Small intestine (tissue), 7 donors: ENCODE results near the gene PMEL. TPM values are rescaled to one million over a fixed set of nuclear protein-coding genes. Genes with fewer than 3 reads are reported as not detected.

ENCODE experiments used
- DNase-seq, 2 donors: peaks; one replicate each; pipeline versions ENCODE4 v3.0.0 to v3.0.0-alpha.2; 2013
- FAIRE-seq: peaks from 2 replicates; lab custom pipeline; 2012; peaks lifted over from hg19 to GRCh38; lab: Jason Lieb, UNC
- H3K27ac ChIP-seq, 3 donors: one replicate each; pipeline ENCODE4 v1.5.1; 2013; ENCODE audit warnings: low read length in 2 of 3, mild to moderate bottlenecking in 2 of 3, control low read depth in 1 of 3, inconsistent platforms in 1 of 3, low read depth in 1 of 3, moderate library complexity in 1 of 3
- H3K27me3 ChIP-seq, 3 donors: one replicate each; pipeline ENCODE4 v1.6.1; 2013; ENCODE audit warnings: low read length in 3 of 3, inconsistent platforms in 1 of 3; ENCODE audit not compliant: control insufficient read depth in 3 of 3, insufficient read depth in 3 of 3
- H3K36me3 ChIP-seq, 3 donors: one replicate each; pipeline ENCODE4 v1.6.1; 2013; ENCODE audit warnings: low read length in 3 of 3, inconsistent platforms in 1 of 3, low read depth in 1 of 3, mild to moderate bottlenecking in 1 of 3, moderate library complexity in 1 of 3; ENCODE audit not compliant: control insufficient read depth in 3 of 3, insufficient read depth in 2 of 3
- H3K4me1 ChIP-seq, 3 donors: one replicate each; pipeline ENCODE4 v1.6.1; 2013; ENCODE audit warnings: low read length in 2 of 3, inconsistent platforms in 1 of 3, low read depth in 1 of 3, mild to moderate bottlenecking in 1 of 3, moderate library complexity in 1 of 3; ENCODE audit not compliant: control insufficient read depth in 3 of 3, insufficient read depth in 2 of 3
- H3K4me3 ChIP-seq, 3 donors: one replicate each; pipeline ENCODE4 v1.5.1; 2013; ENCODE audit warnings: low read length in 3 of 3, control low read depth in 1 of 3, inconsistent platforms in 1 of 3, low read depth in 1 of 3, mild to moderate bottlenecking in 1 of 3, moderate library complexity in 1 of 3
- H3K9me3 ChIP-seq, 2 donors: one replicate each; pipeline ENCODE4 v1.6.1; 2013; ENCODE audit warnings: low read depth in 1 of 2, low read length in 1 of 2; ENCODE audit not compliant: control insufficient read depth in 2 of 2, insufficient read depth in 1 of 2
- WGBS, 3 donors: extraction: QIAGEN DNeasy Blood & Tissue Kit; methylation state at CpG; one replicate each; pipeline ENCODE4 v1.1.7; 2013; 5-methylcytosine and 5-hydroxymethylcytosine counted together
- polyA plus RNA-seq, 4 donors: library from polyadenylated mRNA; stranded (reverse) in 3 of 4; unstranded in 1 of 4; fragments of 200-250 nt in 3 of 4; fragments of 120-200 nt in 1 of 4; gene quantifications; one replicate each; pipeline versions ENCODE4 v1.2.1 to v1.2.3, GENCODE V29; 2013
- donor health status: healthy with polysubstance abuse.
- donor health status: control.
- donor health status: control.
- donor health status: Bipolar disorder and iron deficiency.
- donor health status: healthy.

Gene PMEL
- polyA plus RNA-seq, 4 donors: 1.8 to 6.3 (median 2.7) TPM

DNA sequence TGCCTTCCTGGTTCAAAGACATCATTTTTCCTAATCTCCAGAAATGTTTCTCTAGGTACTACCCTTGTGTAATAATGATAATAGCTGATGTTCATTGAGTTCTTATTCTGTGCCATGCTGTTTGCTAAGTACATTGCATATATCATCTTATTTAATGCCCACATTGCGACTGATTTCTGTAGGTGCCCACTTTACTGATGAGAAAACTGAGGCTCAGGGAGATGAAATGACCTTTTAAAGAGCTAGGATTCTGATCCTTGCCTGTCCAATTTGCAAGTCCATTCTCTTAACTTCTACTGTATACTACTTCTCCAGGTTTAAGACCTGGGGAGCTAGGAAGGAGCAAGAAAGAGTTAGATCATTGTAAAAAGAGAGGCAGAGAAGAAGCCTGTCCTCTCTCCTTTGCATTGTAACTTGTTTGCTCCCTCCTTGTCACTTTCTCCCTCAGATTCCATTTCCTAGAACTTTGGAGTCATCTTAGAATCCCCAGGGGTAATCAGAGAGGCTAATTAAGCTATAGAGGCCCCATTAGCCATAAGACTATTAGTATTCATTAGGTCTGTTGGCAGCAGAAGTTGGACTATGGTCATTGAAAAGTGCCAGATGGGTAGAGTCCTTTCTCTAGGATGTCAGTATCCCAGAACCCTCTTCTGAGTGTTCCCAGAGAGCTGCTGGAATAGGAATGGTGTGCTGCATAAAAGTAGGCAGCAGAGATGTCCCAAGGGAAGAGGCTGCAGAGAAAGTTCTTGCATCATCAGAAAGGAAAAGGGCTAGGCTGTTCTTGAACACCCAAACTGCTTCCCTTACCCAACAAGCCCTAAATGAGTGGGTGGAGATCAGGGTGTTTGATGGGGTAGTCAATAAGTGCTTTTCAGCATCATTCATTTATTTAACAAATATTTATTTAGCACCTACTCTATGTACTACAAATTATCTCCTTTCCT is 31.8 kb downstream of the PMEL start:
- no peak for FAIRE-seq
- DNase-seq: peak; percentile 53 to 88
- Histone ChIP-seq H3K4me3 (peak overlapping the region in 1 of 3 donors; percentile 91), H3K36me3 (peaks cover 4 to 11% (median 5%) of the 10 kb centered on the region in 3 donors), H3K9me3 (no peaks in the 10 kb centered on the region), H3K4me1 (peaks cover 12 to 45% (median 14%) of the 10 kb centered on the region in 3 donors), H3K27ac (peak overlapping the region in 2 of 3 donors; percentile 58 to 98), H3K27me3 (peaks cover 0 to 21% (median 0%) of the 10 kb centered on the region in 3 donors)
- 79 to 94% (median 88%) methylated on average over 1 of the region's 1 CpG for WGBS, 3 donors

DNA sequence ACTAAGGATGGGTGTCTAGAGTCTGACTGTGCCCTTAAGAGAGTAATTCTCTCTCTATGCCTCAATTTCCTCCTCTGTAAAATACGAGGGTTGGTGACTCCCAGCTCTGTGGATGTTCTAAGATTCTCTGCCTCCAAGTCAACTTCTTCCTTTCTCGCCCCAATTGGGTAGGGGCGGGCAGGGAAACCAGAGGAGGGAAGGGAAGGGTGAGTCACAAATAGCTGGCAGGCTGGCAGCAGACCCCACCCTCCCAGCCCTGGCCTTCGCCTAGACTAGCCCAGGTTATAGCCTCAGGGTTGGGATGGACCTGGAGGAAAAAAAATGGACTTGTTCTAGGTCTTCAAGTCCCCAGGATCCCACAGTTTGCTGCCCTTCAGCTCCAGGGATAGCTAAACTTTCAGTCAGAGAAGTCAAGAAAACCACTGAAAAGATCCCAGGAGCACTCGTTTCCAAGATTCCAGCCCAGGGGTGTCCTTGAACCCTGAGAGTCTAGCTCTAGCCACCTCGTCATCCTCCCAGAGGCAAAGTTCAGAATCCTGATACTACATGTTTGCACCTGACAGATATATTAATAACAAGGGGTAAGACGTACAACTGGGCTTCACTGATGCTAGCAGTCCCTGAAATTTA is 32.6 kb downstream of the PMEL start:
- H3K4me1 ChIP-seq: peaks cover 12 to 50% (median 14%) of the 10 kb centered on the region in 3 donors
- DNase-seq (peak; percentile 25 to 91), FAIRE-seq (no peak)
- peak overlapping the region in 2 of 3 donors; percentile 27 to 91 for H3K4me3 ChIP-seq
- H3K27me3 ChIP-seq: peaks cover 0 to 21% (median 0%) of the 10 kb centered on the region in 3 donors
- no peaks in the 10 kb centered on the region for H3K9me3 ChIP-seq
- peaks cover under 1 to 4% (median 2%) of the 10 kb centered on the region in 3 donors for H3K36me3 ChIP-seq
- peak overlapping the region in 2 of 3 donors; percentile 58 to 98 for H3K27ac ChIP-seq
- WGBS, 3 donors: 15 to 49% (median 33%) methylated on average over 7 of the region's 7 CpGs

DNA sequence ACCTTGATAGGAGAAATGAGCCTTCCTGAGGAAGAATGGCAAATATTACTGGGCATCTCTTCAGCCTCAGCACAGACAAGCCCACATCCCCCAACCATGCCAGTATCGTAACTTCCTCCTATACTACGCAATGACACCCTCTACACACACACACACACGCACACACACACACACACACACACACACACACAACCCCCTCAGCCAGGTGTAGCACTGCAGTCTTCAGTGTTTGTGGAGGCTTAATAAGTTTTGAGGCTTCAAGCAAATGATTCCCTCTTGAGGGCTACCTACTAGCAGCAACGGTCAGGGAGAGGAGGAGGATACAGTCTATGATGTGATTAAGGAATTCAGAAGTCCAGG is 33.3 kb downstream of the PMEL start:
- WGBS, 3 donors: 3 to 5% (median 3%) methylated on average over 4 of the region's 4 CpGs
- peaks cover 0 to 21% (median 0%) of the 10 kb centered on the region in 3 donors for H3K27me3 ChIP-seq
- H3K9me3 ChIP-seq: no peaks in the 10 kb centered on the region
- H3K4me3 ChIP-seq: peak overlapping the region; percentile 60 to 91 (median 90)
- H3K27ac ChIP-seq: peak overlapping the region; percentile 36 to 98 (median 94)
- H3K4me1 ChIP-seq: peaks cover 12 to 53% (median 14%) of the 10 kb centered on the region in 3 donors
- DNase-seq (peak; percentile 48 to 53), FAIRE-seq (no peak)
- H3K36me3 ChIP-seq: peaks cover 0 to 2% (median 2%) of the 10 kb centered on the region in 3 donors

DNA sequence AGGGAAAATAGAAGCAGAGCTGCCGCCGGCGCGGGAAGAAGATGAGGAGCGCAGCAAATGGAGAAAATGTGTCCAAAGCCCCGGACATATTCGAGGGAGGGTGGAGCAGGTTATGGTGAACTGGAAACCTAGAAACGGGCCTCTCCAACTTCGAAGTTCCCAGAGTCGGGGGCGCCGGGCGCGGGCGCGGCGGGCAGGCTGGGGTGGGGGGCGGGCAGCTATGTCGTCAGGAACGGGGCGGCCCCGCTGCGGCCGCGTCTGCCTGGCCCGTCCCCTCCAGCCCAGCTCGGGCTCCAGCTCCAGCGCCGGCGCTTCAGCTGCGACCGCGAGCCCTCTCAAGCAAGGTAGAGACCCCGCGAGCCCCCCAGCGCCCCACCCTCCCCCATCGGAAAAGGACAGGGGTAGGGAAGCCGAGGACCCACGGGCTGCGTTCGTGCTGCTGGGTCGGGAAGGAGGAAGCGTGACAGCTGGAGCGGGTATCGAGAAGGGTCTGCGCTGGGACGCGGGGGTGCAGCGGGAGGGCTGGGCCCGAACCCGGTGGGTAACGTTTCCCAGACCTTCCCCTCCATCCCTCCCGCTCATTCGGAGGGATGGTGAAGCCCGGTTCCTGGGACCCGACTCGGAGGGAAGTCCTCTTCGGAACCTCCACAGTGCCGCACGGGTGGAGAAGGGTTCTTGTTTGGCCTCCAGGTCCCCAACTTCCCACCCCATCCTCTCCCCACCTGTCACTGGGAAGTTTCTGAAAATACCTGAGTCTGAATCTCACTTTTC is 33.9 kb downstream of the PMEL start:
- FAIRE-seq (no peak), DNase-seq (peak in 1 of 2 donors; percentile 61)
- Histone ChIP-seq H3K4me3 (peak overlapping the region; percentile 60 to 91 (median 90)), H3K4me1 (peaks cover 7 to 53% (median 14%) of the 10 kb centered on the region in 3 donors), H3K9me3 (no peaks in the 10 kb centered on the region), H3K27me3 (peaks cover 0 to 21% (median 0%) of the 10 kb centered on the region in 3 donors), H3K27ac (peak overlapping the region; percentile 86 to 98 (median 94)), H3K36me3 (peaks cover 0 to 2% (median 0%) of the 10 kb centered on the region in 3 donors)
- WGBS, 3 donors: 0% methylated on average over 50 to 60 of the region's 60 CpGs

DNA sequence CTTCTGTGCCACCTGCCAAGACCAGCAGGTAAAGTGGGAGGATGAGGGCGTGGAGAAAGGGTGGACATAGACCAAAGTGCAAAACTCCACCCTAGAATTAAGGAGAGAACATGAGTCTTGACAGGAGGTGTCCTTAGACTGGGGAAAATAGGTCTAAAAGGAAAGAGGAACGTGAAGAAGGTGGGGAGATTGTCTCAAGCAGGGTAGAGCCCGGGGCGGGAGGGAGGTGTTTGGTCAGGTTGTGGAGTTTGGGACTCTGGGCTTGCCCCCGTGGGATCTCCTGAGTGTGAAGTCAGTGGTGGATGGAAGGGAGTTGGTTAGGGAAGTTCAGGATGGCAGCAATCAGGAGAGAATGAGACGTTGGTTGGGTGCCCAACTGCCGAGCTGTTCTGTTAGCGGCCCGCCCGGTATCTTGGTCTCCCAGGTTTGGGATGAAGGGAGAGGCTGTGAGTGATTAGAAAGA is 34.5 kb downstream of the PMEL start:
- Histone ChIP-seq H3K27ac (peak overlapping the region; percentile 86 to 98 (median 94)), H3K4me3 (peak overlapping the region; percentile 60 to 91 (median 90)), H3K36me3 (peaks cover 0 to 2% (median 0%) of the 10 kb centered on the region in 3 donors), H3K4me1 (peaks cover 7 to 53% (median 14%) of the 10 kb centered on the region in 3 donors), H3K27me3 (peaks cover 0 to 16% (median 0%) of the 10 kb centered on the region in 3 donors), H3K9me3 (no peaks in the 10 kb centered on the region)
- 0 to 8% (median 3%) methylated on average over 10 of the region's 10 CpGs for WGBS, 3 donors
- DNase-seq (peak; percentile 66 to 91), FAIRE-seq (no peak)

DNA sequence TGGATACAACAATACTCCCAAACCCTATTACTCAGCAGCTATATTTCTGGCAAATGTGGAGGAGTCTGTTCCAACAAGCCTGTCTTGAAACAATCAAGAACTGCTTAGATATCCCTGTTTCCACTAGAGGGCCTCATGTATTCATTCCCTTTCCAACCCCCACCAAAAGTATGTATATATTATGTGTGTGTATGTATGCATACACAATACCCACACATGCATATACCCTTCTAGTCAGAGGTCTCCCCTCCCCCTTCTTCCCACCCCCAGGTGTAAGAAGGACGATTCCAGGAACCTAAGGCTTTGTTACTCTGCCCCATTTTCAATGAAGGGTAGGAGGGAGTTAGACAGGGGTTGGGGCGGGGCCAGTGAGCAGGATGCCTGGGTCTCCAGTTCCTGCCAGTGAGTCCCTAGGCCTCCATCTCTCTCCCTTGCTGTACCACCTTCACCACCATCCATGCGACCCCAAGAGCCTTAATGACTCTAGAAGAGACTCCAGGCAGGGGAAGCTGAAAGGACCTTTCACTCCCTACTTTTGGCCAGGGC is 35.0 kb downstream of the PMEL start, which contains the start of gene DGKA:
DGKA (plus strand) TSS at position 392 of the 546 bp plus-strand sequence. CDS start 5,342 bp downstream, outside the sequence.
- Histone ChIP-seq H3K4me3 (peak within 1 kb of the TSS; percentile 60 to 91 (median 90)), H3K27me3 (peaks cover 0 to 11% (median 0%) of the 10 kb centered on the region in 3 donors), H3K4me1 (peaks cover 7 to 56% (median 17%) of the 10 kb centered on the region in 3 donors), H3K27ac (peak within 1 kb of the TSS; percentile 86 to 98 (median 94)), H3K9me3 (no peaks in the 10 kb centered on the region), H3K36me3 (peaks cover 0 to 2% (median 0%) of the 10 kb centered on the region in 3 donors)
- FAIRE-seq (no peak), DNase-seq (peak; percentile 78 to 82)
- WGBS, 3 donors: 27 to 37% (median 31%) methylated on average over 2 to 3 of the region's 3 CpGs

DNA sequence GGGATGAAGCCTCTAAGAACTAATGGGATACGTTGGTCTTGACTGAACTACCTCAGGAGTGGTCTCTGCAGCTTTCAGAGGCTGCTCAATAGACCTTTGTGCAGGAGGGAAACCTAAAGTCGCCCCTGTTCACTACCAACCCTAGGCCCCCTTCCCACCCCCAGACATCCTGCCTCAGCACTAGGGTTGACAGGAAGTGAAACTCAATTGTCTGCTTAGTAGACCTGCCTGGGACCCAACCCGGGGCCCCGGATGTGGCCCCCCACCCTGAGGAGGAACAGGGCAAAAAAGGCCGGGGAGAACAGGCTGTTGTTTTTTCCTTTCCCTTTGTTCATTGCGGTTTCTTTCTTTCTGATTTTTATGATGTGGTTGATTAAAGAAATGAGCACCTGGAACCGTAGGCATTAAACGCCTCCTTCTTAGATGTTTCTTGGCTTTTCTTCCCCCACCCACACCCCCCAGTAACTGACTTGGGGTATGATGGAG is 36.5 kb downstream of the PMEL start:
- Histone ChIP-seq H3K4me3 (no peak overlapping the region), H3K9me3 (no peaks in the 10 kb centered on the region), H3K4me1 (peaks cover 4 to 61% (median 17%) of the 10 kb centered on the region in 3 donors), H3K27me3 (no peaks in the 10 kb centered on the region), H3K36me3 (peaks cover 0 to 1% (median 0%) of the 10 kb centered on the region in 3 donors), H3K27ac (peak overlapping the region; percentile 83 to 99 (median 86))
- FAIRE-seq (no peak), DNase-seq (peak in 1 of 2 donors; percentile 70)
- 16 to 31% (median 23%) methylated on average over 8 of the region's 8 CpGs for WGBS, 3 donors
